Omental fat pad (tissue), 4 donors: ENCODE results near the gene TMEM108. TPM values are rescaled to one million over a fixed set of nuclear protein-coding genes. Genes with fewer than 3 reads are reported as not detected.

ENCODE experiments used
- ATAC-seq: fragments of 150-250 bp; one replicate; pipeline ENCODE4 v1.9.1; 2016; ENCODE audit warnings: mild to moderate bottlenecking, moderate library complexity; ENCODE audit not compliant: low FRiP score
- DNase-seq: peaks from one replicate; pipeline ENCODE4 v3.0.0-alpha.2; 2019; ENCODE audit warnings: low spot score
- CTCF ChIP-seq, 3 donors: fragments of 450-650 bp; IDR thresholded peaks; one replicate each; pipeline ENCODE4 v1.5.1; 2016 to 2017; ENCODE audit warnings: antibody characterized with exemption in 3 of 3, mild to moderate bottlenecking in 3 of 3, moderate library complexity in 2 of 3
- total RNA-seq, 4 donors: library from RNA; depleted of rRNA; stranded (reverse); fragments of >200 nt; gene quantifications; one replicate each; pipeline ENCODE4 v1.1.0, GENCODE V29; 2016

The TMEM108 gene
- total RNA-seq, 4 donors from 2014 or later: 0.93 to 1.3 (median 0.96) TPM; not detected in 1

GRCh38 chr3:133439563-133439962, 401.4 kb downstream of the TMEM108 start:
- no peak for TF ChIP-seq CTCF (IDR thresholded peaks at IDR 0.05)
- ATAC-seq: no peak
- no peak for DNase-seq

- ATAC-seq: no peak
- no peak for DNase-seq
- no peak for TF ChIP-seq CTCF (IDR thresholded peaks at IDR 0.05)
Observed at GRCh38 chr3:133440652-133441051, 402.5 kb downstream of the TMEM108 start.

- no peak for TF ChIP-seq CTCF (IDR thresholded peaks at IDR 0.05)
- ATAC-seq (no peak), DNase-seq (no peak)
Observed at GRCh38 chr3:133441867-133442270, 403.7 kb downstream of the TMEM108 start.

GRCh38 chr3:133442518-133442917, 404.3 kb downstream of the TMEM108 start:
- no peak for DNase-seq

GRCh38 chr3:133443649-133444422, 405.6 kb downstream of the TMEM108 start:
- no peak for DNase-seq
- ATAC-seq: peak; percentile 75
- no peak for TF ChIP-seq CTCF (IDR thresholded peaks at IDR 0.05)

More at GRCh38 chr3:133442518-133442917, 404.3 kb downstream of the TMEM108 start:
- ATAC-seq: no peak
- no peak for TF ChIP-seq CTCF (IDR thresholded peaks at IDR 0.05)

GRCh38 chr3:133444423-133444774, 406.2 kb downstream of the TMEM108 start:
- no peak for TF ChIP-seq CTCF (IDR thresholded peaks at IDR 0.05)
- ATAC-seq (peak; percentile 48), DNase-seq (no peak)

GRCh38 chr3:133445108-133445507, 406.9 kb downstream of the TMEM108 start:
- no peak for TF ChIP-seq CTCF (IDR thresholded peaks at IDR 0.05)
- ATAC-seq (no peak), DNase-seq (no peak)
